GM12891 (cell line): ENCODE measurements around the gene CEP41.

Experiments
- POLR2A ChIP-seq: IDR thresholded peaks from 2 replicates; pipeline ENCODE4 v1.6.1; 2011; ENCODE audit warnings: low read depth, low read length, control low read depth
- POLR2AphosphoS5 ChIP-seq: IDR thresholded peaks from 2 replicates; pipeline ENCODE4 v1.6.1; 2011; ENCODE audit warnings: low read depth, low read length, control low read depth
- POU2F2 ChIP-seq: IDR thresholded peaks from 2 replicates; pipeline ENCODE4 v1.6.1; 2011; ENCODE audit warnings: low read depth, mild to moderate bottlenecking, control low read depth, low read length, moderate library complexity
- SPI1 ChIP-seq: IDR thresholded peaks from 2 replicates; pipeline ENCODE4 v1.6.1; 2011; ENCODE audit warnings: low read depth, low read length, control low read depth
- TAF1 ChIP-seq: IDR thresholded peaks from 2 replicates; pipeline ENCODE4 v1.6.1; 2011; ENCODE audit warnings: low read depth, low read length, control low read depth

DNA sequence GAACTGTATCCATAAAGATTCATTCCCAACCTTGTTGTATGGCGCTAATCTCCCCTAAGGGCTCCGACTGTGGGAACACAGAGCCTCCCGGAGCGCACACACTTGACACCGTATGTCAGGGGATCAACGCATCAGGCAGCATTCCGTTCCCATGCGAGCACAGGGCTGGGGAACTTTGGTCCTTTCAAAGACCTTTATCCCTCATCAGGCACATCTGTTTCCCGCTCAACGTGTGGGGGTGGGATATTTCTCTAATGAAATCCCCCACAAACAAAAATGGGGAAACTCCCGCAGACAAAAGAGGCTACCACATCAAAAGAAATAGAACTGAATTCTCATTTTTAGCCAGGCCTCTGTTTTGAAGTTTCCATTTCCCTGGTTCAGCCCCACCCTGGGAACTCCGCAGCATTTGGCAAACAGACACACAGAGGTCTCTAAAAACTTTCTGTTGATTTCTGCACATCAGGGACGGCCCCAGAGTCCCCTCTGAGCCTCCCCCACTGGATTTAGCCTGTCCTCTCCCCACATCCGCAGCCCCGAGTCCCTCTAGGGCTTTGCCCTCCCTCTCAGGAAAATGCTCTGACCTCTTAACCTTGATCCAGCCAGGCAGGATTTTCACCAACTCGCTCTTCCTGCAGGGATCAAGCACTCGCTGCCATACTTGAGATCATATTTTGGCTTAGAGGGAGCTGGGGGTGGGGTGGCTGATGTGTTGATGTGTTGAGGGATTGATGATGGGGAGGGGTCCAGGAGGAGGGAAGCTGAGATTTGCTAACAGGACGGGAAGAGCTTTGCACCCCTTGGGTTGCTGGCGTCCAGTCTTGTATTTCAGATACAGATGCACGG, 89.6 kb downstream of the CEP41 start:
- TF ChIP-seq POLR2A (no peak), POLR2AphosphoS5 (no peak), SPI1 (no peak), TAF1 (no peak), POU2F2 (no peak)
